ENCODE results near the gene TIGD2. TPM values are rescaled to one million over a fixed set of nuclear protein-coding genes. Genes with fewer than 3 reads are reported as not detected.

The TIGD2 gene
- total and polyA plus RNA-seq, 2 experiments from 2014 or later = 2.1 to 6.7 TPM

DNA sequence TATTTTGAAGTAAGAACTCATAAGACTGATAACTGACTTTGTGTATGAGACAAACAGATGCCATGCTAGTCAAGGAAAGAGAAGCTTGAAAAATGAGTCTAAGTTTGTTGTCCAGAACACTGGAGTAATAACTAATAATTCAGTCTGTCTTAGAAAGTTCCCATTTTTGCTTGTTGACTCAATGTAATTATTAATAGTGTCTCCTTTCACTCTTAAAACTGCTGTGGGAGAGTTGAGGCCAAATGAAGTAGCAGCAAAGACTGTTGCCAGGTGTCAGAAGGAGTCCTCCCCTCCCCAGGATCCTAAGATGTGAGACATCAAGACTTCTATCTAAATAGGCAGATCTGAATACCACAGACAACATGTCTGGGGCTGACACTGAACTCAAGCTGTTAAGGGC lies 33.6 kb upstream of the TIGD2 start (continued):
- TF ChIP-seq, protein P1, sequence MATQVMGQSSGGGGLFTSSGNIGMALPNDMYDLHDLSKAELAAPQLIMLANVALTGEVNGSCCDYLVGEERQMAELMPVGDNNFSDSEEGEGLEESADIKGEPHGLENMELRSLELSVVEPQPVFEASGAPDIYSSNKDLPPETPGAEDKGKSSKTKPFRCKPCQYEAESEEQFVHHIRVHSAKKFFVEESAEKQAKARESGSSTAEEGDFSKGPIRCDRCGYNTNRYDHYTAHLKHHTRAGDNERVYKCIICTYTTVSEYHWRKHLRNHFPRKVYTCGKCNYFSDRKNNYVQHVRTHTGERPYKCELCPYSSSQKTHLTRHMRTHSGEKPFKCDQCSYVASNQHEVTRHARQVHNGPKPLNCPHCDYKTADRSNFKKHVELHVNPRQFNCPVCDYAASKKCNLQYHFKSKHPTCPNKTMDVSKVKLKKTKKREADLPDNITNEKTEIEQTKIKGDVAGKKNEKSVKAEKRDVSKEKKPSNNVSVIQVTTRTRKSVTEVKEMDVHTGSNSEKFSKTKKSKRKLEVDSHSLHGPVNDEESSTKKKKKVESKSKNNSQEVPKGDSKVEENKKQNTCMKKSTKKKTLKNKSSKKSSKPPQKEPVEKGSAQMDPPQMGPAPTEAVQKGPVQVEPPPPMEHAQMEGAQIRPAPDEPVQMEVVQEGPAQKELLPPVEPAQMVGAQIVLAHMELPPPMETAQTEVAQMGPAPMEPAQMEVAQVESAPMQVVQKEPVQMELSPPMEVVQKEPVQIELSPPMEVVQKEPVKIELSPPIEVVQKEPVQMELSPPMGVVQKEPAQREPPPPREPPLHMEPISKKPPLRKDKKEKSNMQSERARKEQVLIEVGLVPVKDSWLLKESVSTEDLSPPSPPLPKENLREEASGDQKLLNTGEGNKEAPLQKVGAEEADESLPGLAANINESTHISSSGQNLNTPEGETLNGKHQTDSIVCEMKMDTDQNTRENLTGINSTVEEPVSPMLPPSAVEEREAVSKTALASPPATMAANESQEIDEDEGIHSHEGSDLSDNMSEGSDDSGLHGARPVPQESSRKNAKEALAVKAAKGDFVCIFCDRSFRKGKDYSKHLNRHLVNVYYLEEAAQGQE (IDR thresholded peaks at IDR 0.05; ENCODE audit: unreplicated experiment) = no peak
- no peak for TF ChIP-seq EZH2phosphoT487 (IDR thresholded peaks at IDR 0.05; ENCODE audit: unreplicated experiment)
- TF ChIP-seq, protein P2, sequence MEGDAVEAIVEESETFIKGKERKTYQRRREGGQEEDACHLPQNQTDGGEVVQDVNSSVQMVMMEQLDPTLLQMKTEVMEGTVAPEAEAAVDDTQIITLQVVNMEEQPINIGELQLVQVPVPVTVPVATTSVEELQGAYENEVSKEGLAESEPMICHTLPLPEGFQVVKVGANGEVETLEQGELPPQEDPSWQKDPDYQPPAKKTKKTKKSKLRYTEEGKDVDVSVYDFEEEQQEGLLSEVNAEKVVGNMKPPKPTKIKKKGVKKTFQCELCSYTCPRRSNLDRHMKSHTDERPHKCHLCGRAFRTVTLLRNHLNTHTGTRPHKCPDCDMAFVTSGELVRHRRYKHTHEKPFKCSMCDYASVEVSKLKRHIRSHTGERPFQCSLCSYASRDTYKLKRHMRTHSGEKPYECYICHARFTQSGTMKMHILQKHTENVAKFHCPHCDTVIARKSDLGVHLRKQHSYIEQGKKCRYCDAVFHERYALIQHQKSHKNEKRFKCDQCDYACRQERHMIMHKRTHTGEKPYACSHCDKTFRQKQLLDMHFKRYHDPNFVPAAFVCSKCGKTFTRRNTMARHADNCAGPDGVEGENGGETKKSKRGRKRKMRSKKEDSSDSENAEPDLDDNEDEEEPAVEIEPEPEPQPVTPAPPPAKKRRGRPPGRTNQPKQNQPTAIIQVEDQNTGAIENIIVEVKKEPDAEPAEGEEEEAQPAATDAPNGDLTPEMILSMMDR (conservative IDR thresholded peaks at IDR 0.05; ENCODE audit: low read depth in 2 of 2) = no peak
- no peak for TF ChIP-seq EZH2 (IDR thresholded peaks at IDR 0.05; ENCODE audit: low read depth, unreplicated experiment)
- TF ChIP-seq JUNB (IDR thresholded peaks at IDR 0.05; ENCODE audit: unreplicated experiment) = no peak

DNA sequence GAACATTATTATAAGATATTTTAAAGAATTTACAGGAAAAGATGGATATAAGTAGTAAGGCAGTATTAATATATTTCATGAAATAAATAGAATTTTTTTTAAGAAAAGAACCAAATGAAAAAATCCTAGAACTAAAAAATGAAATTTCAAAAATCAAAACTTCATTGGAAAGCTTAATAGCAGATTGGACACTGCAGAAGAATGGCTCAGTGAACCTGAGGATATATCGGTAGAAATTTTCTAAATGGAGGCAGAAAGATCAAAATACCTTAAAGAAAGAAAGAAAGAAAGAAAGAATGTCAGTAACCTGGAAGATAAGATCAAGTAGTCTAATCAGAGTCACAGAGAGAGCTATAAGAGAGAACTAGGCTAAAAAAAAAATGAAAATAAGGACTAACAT lies 33.0 kb upstream of the TIGD2 start:
- Histone ChIP-seq H3K4me2 (no peak overlapping the region), H3K36me3 (ENCODE audit: insufficient read depth) (no peaks in the 10 kb centered on the region), H3K27me3 (ENCODE audit: insufficient read depth) (no peaks in the 10 kb centered on the region), H3K4me3 (no peak overlapping the region), H2AFZ (no peak overlapping the region), H3F3A (replicated peaks; ENCODE audit: low read depth) (no peaks in the 10 kb centered on the region), H3K9me2 (ENCODE audit: insufficient read depth) (0 out of 2 replicates have a peak, but pooled peaks cover 6% of the 10 kb centered on the region), H4K20me1 (replicated peaks; ENCODE audit: insufficient read depth) (no peaks in the 10 kb centered on the region), H3K27ac (ENCODE audit: low read depth) (no peak overlapping the region), H3K79me2 (replicated peaks; ENCODE audit: insufficient read depth) (no peaks in the 10 kb centered on the region), H3K4me1 (ENCODE audit: insufficient read depth) (no peaks in the 10 kb centered on the region)
- H3K4me3 Mint-ChIP-seq = no peak overlapping the region
- H3K27ac Mint-ChIP-seq = no peak overlapping the region
- DNase-seq (ENCODE audit: low spot score) (no peak), ATAC-seq (no peak)
- peaks cover 9% of the 10 kb centered on the region; the same call in 2 of the 3 replicates for H3K36me3 Mint-ChIP-seq (ENCODE audit: low read depth)
- H3K9me3 Mint-ChIP-seq = peaks cover 16% of the 10 kb centered on the region
- no peak for TF ChIP-seq JUNB (IDR thresholded peaks at IDR 0.05; ENCODE audit: unreplicated experiment)
- no peak for TF ChIP-seq EZH2phosphoT487 (IDR thresholded peaks at IDR 0.05; ENCODE audit: unreplicated experiment)
- TF ChIP-seq ZNF114 (CRISPR knock-in tag; IDR thresholded peaks at IDR 0.05) = no peak
- no peak for TF ChIP-seq STAT1 (IDR thresholded peaks at IDR 0.05; ENCODE audit: unreplicated experiment)
- no peaks in the 10 kb centered on the region; the same call in 2 of the 3 replicates for H3K4me1 Mint-ChIP-seq
- H3K27me3 Mint-ChIP-seq (ENCODE audit: insufficient read depth, low read depth, poor library complexity) = no peaks in the 10 kb centered on the region

DNA sequence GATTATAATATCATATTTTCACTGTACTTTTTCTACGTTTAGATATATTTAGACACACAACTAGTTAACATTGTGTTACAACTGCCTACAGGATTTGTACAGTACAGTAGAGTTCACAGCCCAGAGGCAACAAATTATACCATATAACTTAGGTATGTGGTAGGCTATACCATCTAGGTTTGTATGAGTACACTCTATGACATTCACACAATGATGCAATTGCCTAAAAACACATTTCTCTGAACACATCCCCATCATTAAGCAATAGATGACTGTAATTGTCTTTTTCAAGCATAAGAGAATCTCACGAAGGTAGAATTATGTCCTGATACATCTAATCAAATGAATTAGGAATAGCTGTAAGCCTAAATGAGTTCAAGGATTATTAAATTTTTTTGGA lies 12.3 kb upstream of the TIGD2 start:
- no peak overlapping the region for H2AFZ ChIP-seq
- H4K20me1 ChIP-seq (replicated peaks; ENCODE audit: insufficient read depth) = no peaks in the 10 kb centered on the region
- H3K27me3 Mint-ChIP-seq (ENCODE audit: insufficient read depth, low read depth, poor library complexity) = no peaks in the 10 kb centered on the region
- DNase-seq (ENCODE audit: low spot score) (no peak), ATAC-seq (no peak)
- no peak overlapping the region for H3K4me2 ChIP-seq
- no peaks in the 10 kb centered on the region for H3K27me3 ChIP-seq (ENCODE audit: insufficient read depth)
- no peaks in the 10 kb centered on the region for H3K79me2 ChIP-seq (replicated peaks; ENCODE audit: insufficient read depth)
- no peak overlapping the region for H3K27ac ChIP-seq (ENCODE audit: low read depth)
- no peak overlapping the region for H3K4me3 Mint-ChIP-seq
- H3K9me2 ChIP-seq (ENCODE audit: insufficient read depth) = no peaks in the 10 kb centered on the region
- no peaks in the 10 kb centered on the region for H3F3A ChIP-seq (replicated peaks; ENCODE audit: low read depth)
- no peaks in the 10 kb centered on the region for H3K4me1 ChIP-seq (ENCODE audit: insufficient read depth)
- H3K27ac Mint-ChIP-seq = no peak overlapping the region
- no peaks in the 10 kb centered on the region for H3K36me3 ChIP-seq (ENCODE audit: insufficient read depth)
- peaks cover 7% of the 10 kb centered on the region; the same call in 2 of the 3 replicates for H3K9me3 Mint-ChIP-seq
- 0 out of 3 replicates have a peak, but pooled peaks cover 2% of the 10 kb centered on the region for H3K36me3 Mint-ChIP-seq (ENCODE audit: low read depth)
- H3K4me3 ChIP-seq = no peak overlapping the region
- no peaks in the 10 kb centered on the region for H3K4me1 Mint-ChIP-seq
- no peak for TF ChIP-seq STAT1 (IDR thresholded peaks at IDR 0.05; ENCODE audit: unreplicated experiment)
- no peak for TF ChIP-seq JUNB (IDR thresholded peaks at IDR 0.05; ENCODE audit: unreplicated experiment)
- TF ChIP-seq, protein P3, sequence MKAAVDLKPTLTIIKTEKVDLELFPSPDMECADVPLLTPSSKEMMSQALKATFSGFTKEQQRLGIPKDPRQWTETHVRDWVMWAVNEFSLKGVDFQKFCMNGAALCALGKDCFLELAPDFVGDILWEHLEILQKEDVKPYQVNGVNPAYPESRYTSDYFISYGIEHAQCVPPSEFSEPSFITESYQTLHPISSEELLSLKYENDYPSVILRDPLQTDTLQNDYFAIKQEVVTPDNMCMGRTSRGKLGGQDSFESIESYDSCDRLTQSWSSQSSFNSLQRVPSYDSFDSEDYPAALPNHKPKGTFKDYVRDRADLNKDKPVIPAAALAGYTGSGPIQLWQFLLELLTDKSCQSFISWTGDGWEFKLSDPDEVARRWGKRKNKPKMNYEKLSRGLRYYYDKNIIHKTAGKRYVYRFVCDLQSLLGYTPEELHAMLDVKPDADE (IDR thresholded peaks at IDR 0.05) = no peak
- no peak for TF ChIP-seq NANOG (IDR thresholded peaks at IDR 0.05; ENCODE audit: borderline replicate concordance)
- TF ChIP-seq ZNF331 (CRISPR knock-in tag; IDR thresholded peaks at IDR 0.05; ENCODE audit: low read depth) = no peak
- no peak for TF ChIP-seq EZH2 (IDR thresholded peaks at IDR 0.05; ENCODE audit: low read depth, unreplicated experiment)
- TF ChIP-seq ZNF114 (CRISPR knock-in tag; IDR thresholded peaks at IDR 0.05) = no peak
- TF ChIP-seq, protein P1 (IDR thresholded peaks at IDR 0.05; ENCODE audit: unreplicated experiment) = no peak
- no peak for TF ChIP-seq POLR2AphosphoS5 (IDR thresholded peaks at IDR 0.05; ENCODE audit: low read depth)
- no peak for TF ChIP-seq EZH2phosphoT487 (IDR thresholded peaks at IDR 0.05; ENCODE audit: unreplicated experiment)

Measured in GM23338 (cell line).